ENCODE results near the gene XPNPEP3. TPM values are rescaled to one million over a fixed set of nuclear protein-coding genes. Genes with fewer than 3 reads are reported as not detected.

XPNPEP3 gene
- total RNA-seq, 4 donors from 2014 or later = 18.1 to 21.6 (median 19.3) TPM

DNA sequence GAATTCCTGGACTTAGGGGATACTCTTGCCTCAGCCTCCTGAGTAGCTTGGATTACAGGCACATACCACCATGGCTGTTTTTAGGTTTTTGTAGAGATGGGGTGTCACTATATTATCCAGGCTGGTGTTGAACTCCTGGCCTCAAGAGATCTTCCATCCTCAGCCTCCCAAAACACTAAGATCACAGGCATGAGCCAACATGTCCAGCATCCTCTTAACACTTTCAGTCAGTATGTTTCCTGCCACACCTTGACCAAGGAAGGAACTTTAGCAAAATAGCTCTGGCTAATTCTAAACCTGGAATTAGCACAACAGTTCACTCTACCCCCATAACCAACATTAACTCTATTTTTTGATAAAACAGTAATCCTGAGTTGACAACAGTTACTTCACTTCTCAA, 32.2 kb downstream of the XPNPEP3 start:
- Histone ChIP-seq H3K27ac (no peak overlapping the region), H3K9me3 (no peaks in the 10 kb centered on the region), H3K4me3 (replicated peaks in 1 of 3) (no peak overlapping the region), H3K36me3 (peaks cover 6 to 28% of the 10 kb centered on the region in 2 donors), H3K27me3 (no peaks in the 10 kb centered on the region), H3K4me1 (no peaks in the 10 kb centered on the region)
- TF ChIP-seq, protein P1, sequence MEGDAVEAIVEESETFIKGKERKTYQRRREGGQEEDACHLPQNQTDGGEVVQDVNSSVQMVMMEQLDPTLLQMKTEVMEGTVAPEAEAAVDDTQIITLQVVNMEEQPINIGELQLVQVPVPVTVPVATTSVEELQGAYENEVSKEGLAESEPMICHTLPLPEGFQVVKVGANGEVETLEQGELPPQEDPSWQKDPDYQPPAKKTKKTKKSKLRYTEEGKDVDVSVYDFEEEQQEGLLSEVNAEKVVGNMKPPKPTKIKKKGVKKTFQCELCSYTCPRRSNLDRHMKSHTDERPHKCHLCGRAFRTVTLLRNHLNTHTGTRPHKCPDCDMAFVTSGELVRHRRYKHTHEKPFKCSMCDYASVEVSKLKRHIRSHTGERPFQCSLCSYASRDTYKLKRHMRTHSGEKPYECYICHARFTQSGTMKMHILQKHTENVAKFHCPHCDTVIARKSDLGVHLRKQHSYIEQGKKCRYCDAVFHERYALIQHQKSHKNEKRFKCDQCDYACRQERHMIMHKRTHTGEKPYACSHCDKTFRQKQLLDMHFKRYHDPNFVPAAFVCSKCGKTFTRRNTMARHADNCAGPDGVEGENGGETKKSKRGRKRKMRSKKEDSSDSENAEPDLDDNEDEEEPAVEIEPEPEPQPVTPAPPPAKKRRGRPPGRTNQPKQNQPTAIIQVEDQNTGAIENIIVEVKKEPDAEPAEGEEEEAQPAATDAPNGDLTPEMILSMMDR (IDR thresholded peaks at IDR 0.05) = no peak
- TF ChIP-seq POLR2A (IDR thresholded peaks at IDR 0.05) = no peak
- intact Hi-C loops (cut with DNase I) = no loop called here
- no peak for DNase-seq

DNA sequence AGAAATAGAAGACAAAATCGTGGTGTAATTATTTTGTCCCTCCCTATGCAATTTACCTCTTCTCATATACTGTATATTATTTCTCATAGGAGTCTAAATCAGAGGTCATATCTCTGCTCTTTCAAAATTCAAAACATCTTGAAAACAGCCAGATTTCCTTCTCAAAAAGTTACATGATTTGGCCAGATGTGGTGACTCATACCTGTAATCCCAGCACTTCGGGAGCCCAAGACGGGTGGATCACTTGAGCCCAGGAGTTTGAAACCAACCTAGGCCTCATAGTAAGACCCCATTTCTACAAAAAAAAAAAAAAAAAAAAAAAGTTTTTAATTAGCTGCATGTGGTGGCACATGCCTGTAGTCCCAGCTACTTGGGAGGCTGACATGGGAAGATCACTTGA, 33.9 kb downstream of the XPNPEP3 start:
- H3K36me3 ChIP-seq = peaks cover 6 to 28% of the 10 kb centered on the region in 2 donors
- no peaks in the 10 kb centered on the region for H3K4me1 ChIP-seq
- no peak for TF ChIP-seq POLR2A (IDR thresholded peaks at IDR 0.05)
- TF ChIP-seq, protein P1 (IDR thresholded peaks at IDR 0.05) = no peak
- H3K4me3 ChIP-seq (replicated peaks in 1 of 3) = no peak overlapping the region
- intact Hi-C loops (cut with DNase I) = loop anchor here (10.0 kb wide), 1 partner anchor 206 kb away; no protein-coding TSS in a partner anchor
- DNase-seq = no peak
- no peaks in the 10 kb centered on the region for H3K27me3 ChIP-seq
- no peak overlapping the region for H3K27ac ChIP-seq
- no peaks in the 10 kb centered on the region for H3K9me3 ChIP-seq
- WGBS, 2 donors = 95 to 96% methylated on average over 3 of the region's 3 CpGs

DNA sequence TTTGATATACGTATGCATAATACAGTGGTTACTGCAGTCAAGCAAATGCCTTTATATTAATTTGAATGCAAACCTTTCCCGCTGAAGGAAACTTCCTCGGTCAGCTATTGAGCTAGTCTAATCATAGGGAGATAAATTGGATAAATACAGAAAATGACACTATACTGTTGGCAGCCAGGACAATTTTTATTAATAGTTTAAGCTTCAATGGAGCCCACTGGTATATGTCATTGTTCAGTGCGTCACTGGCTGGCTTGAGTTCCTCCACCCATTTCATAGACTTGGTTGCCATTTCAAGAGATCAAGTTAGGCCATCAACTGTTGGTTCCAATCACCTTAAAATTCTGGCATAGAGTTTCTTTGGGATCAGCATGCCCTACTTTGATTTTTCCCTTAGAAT, 37.5 kb downstream of the XPNPEP3 start:
- no peaks in the 10 kb centered on the region for H3K27me3 ChIP-seq
- H3K9me3 ChIP-seq = no peaks in the 10 kb centered on the region
- WGBS, 2 donors = 96 to 97% methylated on average over 4 of the region's 4 CpGs
- intact Hi-C loops (cut with DNase I) = loop anchor here (10.0 kb wide), 1 partner anchor 210 kb away; no protein-coding TSS in a partner anchor
- H3K27ac ChIP-seq = no peak overlapping the region
- peaks cover 4 to 12% of the 10 kb centered on the region in 2 donors for H3K36me3 ChIP-seq
- DNase-seq = no peak
- no peak overlapping the region for H3K4me3 ChIP-seq (replicated peaks in 1 of 3)
- TF ChIP-seq, protein P1 (IDR thresholded peaks at IDR 0.05) = no peak
- TF ChIP-seq POLR2A (IDR thresholded peaks at IDR 0.05) = no peak
- no peaks in the 10 kb centered on the region for H3K4me1 ChIP-seq

DNA sequence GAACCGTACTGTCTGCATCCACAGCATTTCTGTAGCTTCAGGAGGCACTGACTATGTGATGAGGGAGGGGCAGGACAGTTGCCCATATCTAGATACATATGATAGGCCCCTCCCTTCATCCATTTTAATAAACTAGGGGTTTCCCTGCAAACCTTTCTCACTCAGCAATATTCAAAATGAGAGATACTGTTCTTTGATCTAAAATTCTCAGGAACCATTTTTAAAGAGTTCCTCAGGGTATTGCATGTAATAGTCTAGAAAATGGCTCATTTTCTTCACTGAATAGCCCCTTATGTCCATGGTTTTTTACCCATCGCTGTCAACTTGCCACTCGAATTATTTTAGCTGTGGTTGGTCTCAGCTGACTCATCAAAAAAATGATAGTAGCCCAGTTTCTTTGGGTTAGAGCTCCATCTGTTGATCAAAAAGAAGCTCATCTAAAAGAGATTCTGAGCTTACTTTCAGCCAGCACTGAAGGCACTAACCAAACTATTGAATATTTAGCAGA, 42.0 kb downstream of the XPNPEP3 start:
- TF ChIP-seq POLR2A (IDR thresholded peaks at IDR 0.05) = no peak
- TF ChIP-seq, protein P1 (IDR thresholded peaks at IDR 0.05) = peak in 5 of 6 experiments; percentile 19 to 73 (median 58)
- Histone ChIP-seq H3K4me3 (replicated peaks in 1 of 3) (no peak overlapping the region), H3K4me1 (no peaks in the 10 kb centered on the region), H3K27me3 (no peaks in the 10 kb centered on the region), H3K9me3 (no peaks in the 10 kb centered on the region), H3K36me3 (no peaks in the 10 kb centered on the region), H3K27ac (no peak overlapping the region)
- DNase-seq = no peak
- intact Hi-C loops (cut with DNase I) = loop anchor here (10.0 kb wide), 1 partner anchor 214 kb away; no protein-coding TSS in a partner anchor
- 41 to 42% methylated on average over 3 of the region's 3 CpGs for WGBS, 2 donors

DNA sequence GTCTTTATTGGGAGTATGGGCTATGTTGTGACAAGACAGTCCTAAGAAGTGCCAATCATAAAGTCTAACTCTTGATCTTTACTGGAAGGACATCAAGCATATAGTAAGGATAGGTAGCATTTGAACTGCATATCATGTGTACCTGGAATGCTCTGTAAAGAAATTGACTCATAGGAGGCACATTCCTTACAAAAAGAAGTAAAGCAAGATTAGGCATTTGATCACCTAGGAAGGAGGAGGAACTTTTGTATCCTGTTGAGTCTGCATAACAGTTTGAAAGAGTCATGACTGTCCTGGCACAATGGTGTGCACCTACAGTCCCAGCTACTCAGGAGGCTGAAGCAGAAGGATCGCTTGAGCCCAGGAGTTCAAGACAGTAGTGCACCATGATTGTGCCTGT, 47.2 kb downstream of the XPNPEP3 start:
- no peak overlapping the region for H3K27ac ChIP-seq
- no peaks in the 10 kb centered on the region for H3K9me3 ChIP-seq
- no peak overlapping the region for H3K4me3 ChIP-seq (replicated peaks in 1 of 3)
- DNase-seq = no peak
- no peaks in the 10 kb centered on the region for H3K27me3 ChIP-seq
- no peaks in the 10 kb centered on the region for H3K4me1 ChIP-seq
- no peak for TF ChIP-seq POLR2A (IDR thresholded peaks at IDR 0.05)
- TF ChIP-seq, protein P1 (IDR thresholded peaks at IDR 0.05) = no peak
- intact Hi-C loops (cut with DNase I) = no loop called here
- peaks cover 0 to 10% of the 10 kb centered on the region in 2 donors for H3K36me3 ChIP-seq
- WGBS, 2 donors = 94 to 100% methylated on average over 1 of the region's 1 CpG
